ENCODE data around the gene ATP12A.

DNA sequence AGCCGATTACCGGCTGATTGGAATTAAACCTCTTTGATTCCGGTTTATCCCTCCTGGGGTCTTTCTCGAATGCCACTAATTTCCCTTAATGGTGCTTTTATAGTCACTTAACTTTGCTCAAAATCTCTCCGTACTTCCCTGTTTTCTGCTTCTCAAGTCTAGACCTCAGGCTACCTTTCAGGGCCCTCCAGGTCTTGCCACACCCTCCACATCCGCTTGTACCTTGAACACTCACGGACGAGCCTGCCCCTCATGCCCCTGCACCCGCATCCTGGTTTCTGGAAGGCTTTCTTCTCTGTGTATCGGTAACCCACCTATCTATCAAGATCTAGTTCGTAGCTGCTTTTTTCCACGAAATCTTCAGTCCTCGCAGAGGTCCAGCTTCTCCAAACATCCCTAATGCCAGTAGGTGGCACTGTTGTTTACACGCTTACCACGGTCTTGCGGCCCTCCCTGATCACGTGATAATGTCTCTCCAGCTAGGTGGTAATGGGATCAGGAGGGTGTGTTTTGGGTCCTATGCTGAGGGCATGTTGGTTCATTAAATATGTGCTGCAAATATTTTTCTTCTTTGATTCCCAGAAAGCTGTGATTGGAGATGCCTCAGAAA, 13.8 kb downstream of the ATP12A start:
- TF ChIP-seq FOXP2 (optimal IDR thresholded peaks at IDR 0.05; ENCODE audit: borderline replicate concordance, extremely low read depth, extremely low read length, insufficient read depth) (no peak), POLR2AphosphoS5 (IDR thresholded peaks at IDR 0.05; ENCODE audit: low read depth, low read length) (no peak), TAF1 (IDR thresholded peaks at IDR 0.05; ENCODE audit: borderline replicate concordance, insufficient read depth, low read length) (no peak), SIN3A (IDR thresholded peaks at IDR 0.05; ENCODE audit: borderline replicate concordance, insufficient read depth, low read length) (no peak)
- TF ChIP-seq, protein P1, sequence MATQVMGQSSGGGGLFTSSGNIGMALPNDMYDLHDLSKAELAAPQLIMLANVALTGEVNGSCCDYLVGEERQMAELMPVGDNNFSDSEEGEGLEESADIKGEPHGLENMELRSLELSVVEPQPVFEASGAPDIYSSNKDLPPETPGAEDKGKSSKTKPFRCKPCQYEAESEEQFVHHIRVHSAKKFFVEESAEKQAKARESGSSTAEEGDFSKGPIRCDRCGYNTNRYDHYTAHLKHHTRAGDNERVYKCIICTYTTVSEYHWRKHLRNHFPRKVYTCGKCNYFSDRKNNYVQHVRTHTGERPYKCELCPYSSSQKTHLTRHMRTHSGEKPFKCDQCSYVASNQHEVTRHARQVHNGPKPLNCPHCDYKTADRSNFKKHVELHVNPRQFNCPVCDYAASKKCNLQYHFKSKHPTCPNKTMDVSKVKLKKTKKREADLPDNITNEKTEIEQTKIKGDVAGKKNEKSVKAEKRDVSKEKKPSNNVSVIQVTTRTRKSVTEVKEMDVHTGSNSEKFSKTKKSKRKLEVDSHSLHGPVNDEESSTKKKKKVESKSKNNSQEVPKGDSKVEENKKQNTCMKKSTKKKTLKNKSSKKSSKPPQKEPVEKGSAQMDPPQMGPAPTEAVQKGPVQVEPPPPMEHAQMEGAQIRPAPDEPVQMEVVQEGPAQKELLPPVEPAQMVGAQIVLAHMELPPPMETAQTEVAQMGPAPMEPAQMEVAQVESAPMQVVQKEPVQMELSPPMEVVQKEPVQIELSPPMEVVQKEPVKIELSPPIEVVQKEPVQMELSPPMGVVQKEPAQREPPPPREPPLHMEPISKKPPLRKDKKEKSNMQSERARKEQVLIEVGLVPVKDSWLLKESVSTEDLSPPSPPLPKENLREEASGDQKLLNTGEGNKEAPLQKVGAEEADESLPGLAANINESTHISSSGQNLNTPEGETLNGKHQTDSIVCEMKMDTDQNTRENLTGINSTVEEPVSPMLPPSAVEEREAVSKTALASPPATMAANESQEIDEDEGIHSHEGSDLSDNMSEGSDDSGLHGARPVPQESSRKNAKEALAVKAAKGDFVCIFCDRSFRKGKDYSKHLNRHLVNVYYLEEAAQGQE (IDR thresholded peaks at IDR 0.05; ENCODE audit: insufficient read depth in 1 of 2, low read depth in 2 of 2, low read length in 2 of 2): no peak

All from PFSK-1 (cell line).